NCI-H526 treated with DMSO at 0.1 percent for 48 hours (cell line): ENCODE measurements around the gene PSME3.
"Not testable (repeated sequence)": the region's sequence is repeated elsewhere in the genome, so short reads cannot be mapped to it uniquely, and the experiment has no call there.

Source experiments
- DNase-seq: peaks from one replicate; lab custom pipeline; 2025; lab: John Stamatoyannopoulos, UW

The PSME3 gene

DNA sequence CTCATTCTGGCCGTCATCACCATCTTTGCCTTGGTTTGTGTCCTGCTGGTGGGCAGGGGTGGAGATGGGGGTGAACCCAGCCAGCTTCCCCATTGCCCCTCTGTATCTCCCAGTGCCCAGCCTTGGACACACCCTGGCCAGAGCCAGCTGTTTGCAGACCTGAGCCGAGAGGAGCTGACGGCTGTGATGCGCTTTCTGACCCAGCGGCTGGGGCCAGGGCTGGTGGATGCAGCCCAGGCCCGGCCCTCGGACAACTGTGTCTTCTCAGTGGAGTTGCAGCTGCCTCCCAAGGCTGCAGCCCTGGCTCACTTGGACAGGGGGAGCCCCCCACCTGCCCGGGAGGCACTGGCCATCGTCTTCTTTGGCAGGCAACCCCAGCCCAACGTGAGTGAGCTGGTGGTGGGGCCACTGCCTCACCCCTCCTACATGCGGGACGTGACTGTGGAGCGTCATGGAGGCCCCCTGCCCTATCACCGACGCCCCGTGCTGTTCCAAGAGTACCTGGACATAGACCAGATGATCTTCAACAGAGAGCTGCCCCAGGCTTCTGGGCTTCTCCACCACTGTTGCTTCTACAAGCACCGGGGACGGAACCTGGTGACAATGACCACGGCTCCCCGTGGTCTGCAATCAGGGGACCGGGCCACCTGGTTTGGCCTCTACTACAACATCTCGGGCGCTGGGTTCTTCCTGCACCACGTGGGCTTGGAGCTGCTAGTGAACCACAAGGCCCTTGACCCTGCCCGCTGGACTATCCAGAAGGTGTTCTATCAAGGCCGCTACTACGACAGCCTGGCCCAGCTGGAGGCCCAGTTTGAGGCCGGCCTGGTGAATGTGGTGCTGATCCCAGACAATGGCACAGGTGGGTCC is 18.4 kb downstream of the PSME3 start:
- DNase-seq, result not testable (repeated sequence)

DNA sequence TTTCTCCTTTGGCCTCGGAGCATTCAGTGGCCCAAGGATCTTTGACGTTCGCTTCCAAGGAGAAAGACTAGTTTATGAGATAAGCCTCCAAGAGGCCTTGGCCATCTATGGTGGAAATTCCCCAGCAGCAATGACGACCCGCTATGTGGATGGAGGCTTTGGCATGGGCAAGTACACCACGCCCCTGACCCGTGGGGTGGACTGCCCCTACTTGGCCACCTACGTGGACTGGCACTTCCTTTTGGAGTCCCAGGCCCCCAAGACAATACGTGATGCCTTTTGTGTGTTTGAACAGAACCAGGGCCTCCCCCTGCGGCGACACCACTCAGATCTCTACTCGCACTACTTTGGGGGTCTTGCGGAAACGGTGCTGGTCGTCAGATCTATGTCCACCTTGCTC is 19.2 kb downstream of the PSME3 start:
- DNase-seq, result no peak

DNA sequence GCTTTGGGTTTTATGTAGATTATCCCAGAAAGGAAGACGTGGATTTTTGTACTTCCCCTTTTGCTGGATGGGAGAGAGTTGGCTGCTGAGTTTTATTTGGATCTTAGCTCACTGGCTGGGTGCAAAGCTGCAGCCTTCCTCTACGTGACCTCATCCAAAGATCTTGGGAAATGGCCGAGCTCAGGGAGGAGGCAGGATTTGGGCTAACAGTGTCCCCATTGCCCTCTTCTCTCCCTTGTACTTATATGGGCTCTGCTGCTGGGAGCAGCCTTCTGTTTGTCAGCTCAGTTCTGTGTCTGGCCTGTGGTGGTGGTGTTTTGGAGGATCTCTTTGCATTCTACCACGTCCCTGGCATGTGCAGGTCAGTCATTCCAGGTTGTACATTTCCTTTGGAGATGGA is 19.8 kb downstream of the PSME3 start:
- no peak for DNase-seq

DNA sequence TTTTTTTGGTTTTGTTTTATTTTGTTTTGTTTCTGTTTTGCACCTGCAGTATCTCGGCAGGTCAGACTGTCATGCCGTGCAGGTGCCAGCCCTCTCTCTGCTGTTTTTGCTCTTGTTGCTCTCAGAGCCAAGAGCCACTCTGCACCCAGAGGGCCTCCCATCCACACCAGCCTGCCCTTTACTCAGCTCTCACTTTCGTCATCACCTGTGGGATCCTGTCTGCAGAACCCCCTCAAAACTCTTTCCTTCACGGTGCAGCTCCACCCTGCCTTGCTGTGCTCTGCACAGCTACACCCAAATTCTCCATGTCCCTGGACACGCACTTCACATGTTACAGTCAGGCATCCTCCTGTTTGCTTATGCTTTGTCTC is 20.4 kb downstream of the PSME3 start:
- no peak for DNase-seq

DNA sequence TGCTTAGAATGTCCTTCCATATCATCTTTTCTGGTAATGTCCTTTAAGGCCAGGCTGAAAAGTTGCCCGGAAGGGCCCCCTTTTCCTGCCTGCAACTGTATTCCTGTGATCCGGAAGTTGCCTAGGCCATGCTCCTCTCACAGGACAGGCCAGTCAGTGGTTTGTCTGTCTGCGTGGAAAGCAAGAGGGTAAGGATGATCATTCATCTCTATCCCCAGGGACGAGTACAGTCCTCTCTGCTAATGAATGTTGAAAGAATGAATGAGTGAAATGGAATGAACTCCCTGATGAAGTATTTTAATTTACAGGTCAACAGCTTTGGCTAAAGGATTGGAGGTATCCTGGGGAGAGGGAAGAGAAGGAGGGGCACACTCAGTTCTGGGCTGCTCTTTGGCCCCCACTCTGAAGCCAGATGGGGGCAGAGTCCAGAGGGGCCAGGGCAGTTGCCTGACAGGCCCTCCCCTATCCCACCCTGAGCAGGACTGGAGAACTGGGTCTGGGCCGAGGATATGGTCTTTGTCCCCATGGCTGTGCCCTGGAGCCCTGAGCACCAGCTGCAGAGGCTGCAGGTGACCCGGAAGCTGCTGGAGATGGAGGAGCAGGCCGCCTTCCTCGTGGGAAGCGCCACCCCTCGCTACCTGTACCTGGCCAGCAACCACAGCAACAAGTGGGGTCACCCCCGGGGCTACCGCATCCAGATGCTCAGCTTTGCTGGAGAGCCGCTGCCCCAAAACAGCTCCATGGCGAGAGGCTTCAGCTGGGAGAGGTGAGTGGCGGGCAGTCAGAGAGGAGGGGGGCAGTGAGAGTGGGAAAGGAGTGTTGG is 21.0 kb downstream of the PSME3 start:
- DNase-seq, result no peak

DNA sequence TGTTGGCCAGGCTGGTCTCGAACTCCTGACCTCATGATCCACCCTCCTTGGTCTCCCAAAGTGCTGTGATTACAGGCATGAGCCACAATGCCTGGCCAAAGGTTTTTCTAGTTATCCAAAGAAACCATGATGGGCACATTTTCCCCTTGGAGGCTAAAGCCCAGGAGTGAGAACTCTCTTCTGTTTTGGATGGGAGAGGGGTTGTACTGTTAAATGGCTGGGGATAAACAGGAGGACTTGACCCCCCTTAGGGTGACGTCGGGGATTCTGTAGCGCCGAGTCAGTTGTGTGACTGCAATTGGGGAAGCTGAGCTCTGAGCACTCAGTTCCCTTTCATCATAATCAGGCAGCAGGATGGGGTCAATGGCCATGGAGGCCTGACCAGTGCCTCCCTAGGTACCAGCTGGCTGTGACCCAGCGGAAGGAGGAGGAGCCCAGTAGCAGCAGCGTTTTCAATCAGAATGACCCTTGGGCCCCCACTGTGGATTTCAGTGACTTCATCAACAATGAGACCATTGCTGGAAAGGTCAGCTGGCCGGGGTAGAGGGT is 21.9 kb downstream of the PSME3 start:
- no peak for DNase-seq

DNA sequence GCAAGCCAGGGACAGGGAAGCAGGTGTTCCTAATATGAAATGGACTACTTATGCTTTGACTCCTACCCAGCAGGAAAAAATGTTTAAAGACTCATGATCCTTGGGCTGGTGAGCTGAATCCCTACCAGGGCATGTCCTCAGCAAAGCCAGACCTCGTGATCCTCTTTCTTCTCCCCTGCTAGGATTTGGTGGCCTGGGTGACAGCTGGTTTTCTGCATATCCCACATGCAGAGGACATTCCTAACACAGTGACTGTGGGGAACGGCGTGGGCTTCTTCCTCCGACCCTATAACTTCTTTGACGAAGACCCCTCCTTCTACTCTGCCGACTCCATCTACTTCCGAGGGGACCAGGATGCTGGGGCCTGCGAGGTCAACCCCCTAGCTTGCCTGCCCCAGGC is 22.9 kb downstream of the PSME3 start:
- not testable (repeated sequence) for DNase-seq

DNA sequence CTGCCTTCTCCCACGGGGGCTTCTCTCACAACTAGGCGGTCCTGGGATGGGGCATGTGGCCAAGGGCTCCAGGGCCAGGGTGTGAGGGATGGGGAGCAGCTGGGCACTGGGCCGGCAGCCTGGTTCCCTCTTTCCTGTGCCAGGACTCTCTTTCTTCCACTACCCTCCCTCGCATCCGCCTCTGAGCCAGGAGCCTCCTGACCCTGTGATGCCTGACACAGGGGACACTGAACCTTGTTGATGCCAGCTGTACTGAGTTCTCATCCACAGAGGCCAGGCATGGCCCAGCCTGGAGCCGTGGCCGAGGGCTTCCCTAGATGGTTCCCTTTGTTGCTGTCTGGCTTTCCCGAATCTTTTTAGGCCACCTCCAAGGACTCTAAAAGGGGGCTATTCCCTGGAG is 23.3 kb downstream of the PSME3 start:
- DNase-seq, result not testable (repeated sequence)

DNA sequence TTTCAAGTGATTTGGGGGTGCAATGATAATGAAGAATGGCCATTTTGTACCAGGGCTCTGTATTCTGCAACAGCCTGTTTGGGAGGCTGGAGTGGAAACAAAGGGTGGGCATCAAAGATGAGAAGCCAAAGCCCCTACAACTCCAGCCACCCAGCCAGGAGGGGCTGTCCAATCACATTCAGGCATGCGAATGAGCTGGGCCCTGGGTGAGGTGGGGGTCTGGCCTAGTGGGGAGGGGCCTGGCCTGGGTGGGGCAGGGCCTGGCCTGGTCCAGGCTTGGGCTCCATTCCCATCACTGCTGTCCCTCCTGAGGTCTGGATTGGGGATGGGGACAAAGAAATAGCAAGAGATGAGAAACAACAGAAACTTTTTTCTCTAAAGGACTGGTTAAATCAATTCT is 24.2 kb downstream of the PSME3 start:
- DNase-seq, result no peak

DNA sequence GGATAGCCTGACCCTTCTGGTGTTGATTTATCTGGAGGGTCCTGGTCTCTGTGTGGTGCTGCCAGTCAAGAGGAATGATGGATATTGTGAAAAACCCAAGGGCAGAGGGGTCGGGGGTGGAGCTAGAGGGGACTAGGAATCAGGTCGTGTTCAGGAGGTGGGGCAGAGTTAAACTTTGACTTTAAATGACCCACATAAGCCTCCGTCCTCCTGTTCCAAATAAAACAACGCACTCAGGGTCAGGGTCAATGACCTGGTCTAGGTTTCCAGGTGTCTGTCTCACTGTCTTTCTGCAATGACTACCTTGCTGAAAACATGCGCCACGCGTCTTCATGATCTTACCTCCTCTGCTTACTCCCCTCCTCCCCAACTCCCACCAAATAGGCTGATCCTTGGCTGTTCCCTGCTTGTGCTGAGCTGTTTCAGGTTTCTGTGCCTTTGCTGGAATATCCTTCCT is 32.5 kb downstream of the PSME3 start:
- DNase-seq, result no peak

DNA sequence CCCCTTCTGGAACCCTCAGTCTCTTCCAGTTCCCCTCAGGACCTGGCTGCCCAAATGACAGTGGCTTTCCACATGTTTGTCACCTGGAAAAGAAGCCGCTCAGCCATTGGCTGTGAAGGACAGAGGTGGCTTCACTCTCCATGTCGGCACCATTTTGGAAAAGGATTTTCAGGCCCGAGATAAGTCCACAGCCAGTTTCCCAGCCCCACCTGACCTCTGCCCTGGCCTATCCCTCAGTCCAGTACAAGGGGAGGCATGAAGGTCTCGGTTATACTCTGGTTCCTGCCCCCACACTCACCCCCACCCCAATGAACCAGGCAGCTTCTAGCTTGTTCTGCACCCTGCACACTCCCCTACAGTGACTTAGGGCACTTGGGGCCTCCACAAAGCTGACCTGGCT is 33.0 kb downstream of the PSME3 start:
- DNase-seq, result no peak

DNA sequence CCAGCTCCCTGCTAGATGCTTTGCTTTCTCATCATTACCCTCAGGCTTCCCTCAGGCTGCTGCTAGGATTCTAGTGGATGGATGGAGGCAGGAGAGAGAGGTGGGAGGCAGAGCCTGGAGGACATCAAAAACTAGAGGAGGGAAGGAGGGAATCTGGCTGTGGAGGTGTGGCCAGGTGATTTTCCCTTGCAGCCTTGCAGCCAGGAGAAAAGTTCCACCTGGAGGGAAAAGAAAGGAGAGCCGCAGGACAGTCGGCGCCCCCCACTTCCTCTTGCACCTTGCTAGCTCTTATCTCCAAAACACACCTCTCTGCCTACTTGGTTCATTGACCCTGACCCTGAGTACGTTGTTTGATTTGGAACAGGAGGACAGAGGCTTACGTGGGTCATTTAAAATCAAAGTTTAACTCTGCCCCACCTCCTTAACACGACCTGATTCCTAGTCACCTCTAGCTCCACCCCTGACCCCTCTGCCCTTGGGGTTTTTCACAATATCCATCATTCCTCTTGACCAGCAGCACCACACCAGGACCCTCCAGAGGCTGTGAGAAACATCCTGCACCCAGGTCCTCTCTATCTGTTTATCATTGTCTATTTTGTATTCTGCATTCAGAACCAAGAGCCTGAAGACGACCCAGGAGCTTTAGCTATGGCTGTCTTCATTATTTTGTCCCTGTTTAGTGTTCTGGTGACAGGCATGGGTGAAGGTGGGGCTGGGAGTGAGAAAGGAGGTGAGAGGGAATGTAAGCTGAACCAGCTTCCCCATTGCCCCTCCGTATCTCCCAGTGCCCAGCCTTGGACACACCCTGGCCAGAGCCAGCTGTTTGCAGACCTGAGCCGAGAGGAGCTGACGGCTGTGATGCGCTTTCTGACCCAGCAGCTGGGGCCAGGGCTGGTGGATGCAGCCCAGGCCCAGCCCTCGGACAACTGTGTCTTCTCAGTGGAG is 33.7 kb downstream of the PSME3 start:
- no peak for DNase-seq

DNA sequence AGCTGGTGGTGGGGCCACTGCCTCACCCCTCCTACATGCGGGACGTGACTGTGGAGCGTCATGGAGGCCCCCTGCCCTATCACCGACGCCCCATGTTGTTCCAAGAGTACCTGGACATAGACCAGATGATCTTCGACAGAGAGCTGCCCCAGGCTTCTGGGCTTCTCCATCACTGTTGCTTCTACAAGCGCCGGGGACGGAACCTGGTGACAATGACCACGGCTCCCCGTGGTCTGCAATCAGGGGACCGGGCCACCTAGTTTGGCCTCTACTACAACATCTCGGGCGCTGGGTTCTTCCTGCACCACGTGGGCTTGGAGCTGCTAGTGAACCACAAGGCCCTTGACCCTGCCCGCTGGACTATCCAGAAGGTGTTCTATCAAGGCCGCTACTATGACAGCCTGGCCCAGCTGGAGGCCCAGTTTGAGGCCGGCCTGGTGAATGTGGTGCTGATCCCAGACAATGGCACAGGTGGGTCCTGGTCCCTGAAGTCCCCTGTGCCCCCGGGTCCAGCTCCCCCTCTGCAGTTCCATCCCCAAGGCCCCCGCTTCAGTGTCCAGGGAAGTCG is 34.6 kb downstream of the PSME3 start:
- DNase-seq, result not testable (repeated sequence)

DNA sequence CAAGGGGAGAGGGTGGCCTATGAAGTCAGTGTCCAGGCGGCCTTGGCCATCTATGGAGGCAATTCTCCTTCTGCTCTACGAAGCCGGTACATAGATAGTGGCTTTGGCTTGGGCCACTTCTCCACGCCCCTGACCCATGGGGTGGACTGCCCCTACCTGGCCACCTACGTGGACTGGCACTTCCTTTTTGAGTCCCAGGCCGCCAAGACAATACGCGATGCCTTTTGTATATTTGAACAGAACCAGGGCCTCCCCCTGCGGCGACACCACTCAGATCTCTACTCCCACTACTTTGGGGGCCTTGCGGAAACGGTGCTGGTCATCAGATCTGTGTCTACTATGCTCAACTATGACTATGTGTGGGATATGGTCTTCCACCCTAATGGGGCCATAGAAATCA is 35.1 kb downstream of the PSME3 start:
- no peak for DNase-seq

DNA sequence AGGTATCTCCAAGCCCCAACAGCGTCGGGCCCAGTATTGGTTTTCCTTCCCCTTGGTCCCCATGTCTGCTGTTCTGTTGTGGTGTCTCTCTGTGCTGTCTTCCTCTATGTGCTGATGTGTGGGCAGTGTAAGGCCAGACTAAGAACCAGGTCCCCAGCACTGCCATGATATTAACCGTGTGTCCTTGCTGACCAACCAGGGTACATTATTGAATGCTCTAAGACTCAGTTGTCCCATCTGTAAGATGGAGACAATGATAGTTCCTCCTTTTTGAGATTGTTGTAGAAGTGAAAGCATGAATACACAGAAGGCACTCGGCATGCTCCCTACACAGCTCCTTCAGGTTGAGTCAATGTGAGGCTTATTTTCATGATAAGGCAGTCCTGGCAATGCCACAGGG is 38.5 kb downstream of the PSME3 start:
- DNase-seq, result no peak

DNA sequence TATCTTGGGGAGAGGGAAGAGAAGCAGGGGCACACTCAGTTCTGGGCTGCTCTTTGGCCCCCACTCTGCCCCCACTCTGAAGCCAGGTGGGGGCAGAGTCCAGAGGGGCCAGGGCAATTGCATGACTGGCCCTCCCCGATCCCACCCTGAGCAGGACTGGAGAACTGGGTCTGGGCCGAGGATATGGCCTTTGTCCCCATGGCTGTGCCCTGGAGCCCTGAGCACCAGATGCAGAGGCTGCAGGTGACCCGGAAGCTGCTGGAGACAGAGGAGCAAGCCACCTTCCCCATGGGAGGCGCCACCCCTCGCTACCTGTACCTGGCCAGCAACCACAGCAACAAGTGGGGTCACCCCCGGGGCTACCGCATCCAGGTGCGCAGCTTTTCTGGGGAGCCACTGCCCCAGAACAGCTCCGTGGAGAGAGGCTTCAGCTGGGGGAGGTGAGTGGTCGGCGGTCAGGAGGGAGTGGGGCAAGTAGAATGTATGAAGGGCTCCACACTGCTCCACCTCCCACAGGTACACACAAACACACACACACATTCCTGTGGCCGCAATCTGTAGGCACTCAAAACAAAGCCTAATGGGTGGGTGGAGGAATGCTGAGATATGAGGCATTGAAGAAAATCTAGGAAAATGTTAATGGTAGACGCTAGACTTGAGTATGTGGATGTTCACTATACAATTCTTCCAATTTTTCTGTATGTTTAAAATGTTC is 39.2 kb downstream of the PSME3 start:
- no peak for DNase-seq

DNA sequence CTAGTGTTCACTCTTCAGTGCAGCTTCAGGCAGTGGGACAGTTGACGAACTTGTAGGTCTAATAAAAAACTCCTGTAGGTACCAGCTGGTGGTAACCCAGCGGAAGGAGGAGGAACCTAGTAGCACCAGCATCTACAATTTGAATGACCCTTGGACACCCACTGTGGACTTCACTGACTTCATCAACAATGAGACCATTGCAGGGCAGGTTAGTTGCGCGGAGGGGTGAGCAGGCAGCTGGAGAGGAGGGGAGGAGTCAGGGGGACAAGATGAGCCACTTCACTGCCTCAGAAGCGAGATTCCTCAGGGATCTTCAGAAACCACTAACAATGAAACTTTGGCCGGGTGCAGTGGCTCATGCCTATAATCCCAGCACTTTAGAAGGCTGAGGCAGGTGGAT is 40.1 kb downstream of the PSME3 start:
- DNase-seq, result no peak

DNA sequence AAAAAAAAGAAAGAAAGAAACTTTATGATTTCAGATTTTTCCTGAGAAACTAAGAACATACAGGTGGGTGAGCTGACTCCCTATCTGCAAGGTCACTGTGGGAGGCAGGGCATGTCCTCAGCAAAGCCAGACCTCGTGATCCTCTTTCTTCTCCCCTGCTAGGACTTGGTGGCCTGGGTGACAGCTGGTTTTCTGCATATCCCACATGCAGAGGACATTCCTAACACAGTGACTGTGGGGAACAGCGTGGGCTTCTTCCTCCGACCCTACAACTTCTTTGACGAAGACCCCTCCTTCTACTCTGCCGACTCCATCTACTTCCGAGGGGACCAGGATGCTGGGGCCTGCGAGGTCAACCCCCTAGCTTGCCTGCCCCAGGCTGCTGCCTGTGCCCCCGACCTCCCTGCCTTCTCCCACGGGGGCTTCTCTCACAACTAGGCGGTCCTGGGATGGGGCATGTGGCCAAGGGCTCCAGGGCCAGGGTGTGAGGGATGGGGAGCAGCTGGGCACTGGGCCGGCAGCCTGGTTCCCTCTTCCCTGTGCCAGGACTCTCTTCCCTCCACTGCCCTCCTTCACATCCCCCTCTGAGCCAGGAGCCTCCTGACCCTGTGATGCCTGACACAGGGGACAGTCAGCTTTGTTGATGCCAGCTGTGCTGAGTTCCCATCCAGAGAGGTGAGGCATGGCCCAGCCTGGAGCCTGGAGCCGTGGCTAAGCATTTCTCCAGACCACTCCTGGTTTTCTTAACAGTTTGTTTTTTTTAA is 40.9 kb downstream of the PSME3 start:
- DNase-seq, result not testable (repeated sequence)

DNA sequence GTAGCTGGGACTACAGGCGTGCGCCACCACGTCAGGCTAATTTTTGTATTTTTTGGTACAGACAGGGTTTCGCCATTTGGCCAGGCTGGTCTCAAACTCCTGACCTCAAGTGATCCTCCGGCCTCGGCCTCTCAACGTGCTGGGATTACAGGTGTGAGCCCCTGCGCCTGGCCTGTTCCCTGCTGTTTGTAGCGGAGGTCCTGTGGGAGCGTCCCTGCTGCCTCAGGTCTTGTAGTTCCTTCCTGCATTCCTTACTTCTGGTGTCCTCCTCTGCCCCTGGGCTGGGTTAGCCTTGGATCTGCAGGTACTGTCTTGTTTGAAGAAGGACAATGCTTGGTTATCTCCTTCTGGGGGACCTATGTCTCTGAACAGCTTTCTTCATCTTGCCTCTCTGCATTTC is 43.8 kb downstream of the PSME3 start:
- DNase-seq, result no peak
